ENCODE data around the gene MACROD2. TPM values are rescaled to one million over a fixed set of nuclear protein-coding genes. Genes with fewer than 3 reads are reported as not detected.

MACROD2 gene
- total RNA-seq, 5 donors from 2014 or later (not counting 1 experiment from before 2014, with no cell fraction given): 0.23 to 1.3 (median 0.51) TPM; not detected in 2

DNA sequence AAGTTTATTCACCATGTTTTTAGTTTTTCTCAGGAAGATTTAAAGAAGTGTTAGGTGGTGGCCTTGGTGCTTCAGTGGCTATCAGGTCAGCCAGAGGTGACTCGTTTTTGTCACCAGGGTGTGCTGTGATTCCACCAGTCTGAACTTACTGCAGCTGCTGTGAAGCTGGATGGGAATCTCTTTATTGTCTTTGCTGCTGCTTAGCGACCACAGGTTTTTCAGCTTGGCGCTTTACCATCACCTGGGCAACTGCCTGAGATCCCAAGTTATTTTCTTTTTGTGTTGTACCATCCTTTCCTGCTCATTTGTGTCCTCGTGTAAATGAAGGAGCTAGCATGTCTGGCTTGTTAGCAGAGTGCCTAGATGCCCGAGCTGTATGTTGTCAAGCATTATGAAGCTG is 146.9 kb downstream of the MACROD2 start:
- CTCF ChIA-PET: no interaction called here
- POLR2A ChIA-PET: no interaction called here
- DNase-seq (no peak), ATAC-seq (replicated peaks in 1 of 4) (no peak)
- H3K27ac Mint-ChIP-seq: no peak overlapping the region
- no peaks in the 10 kb centered on the region for H3K36me3 Mint-ChIP-seq
- H3K27me3 Mint-ChIP-seq: no peaks in the 10 kb centered on the region
- H3K27me3 ChIP-seq (replicated peaks in 1 of 2; ENCODE audit: control insufficient read depth in 2 of 2, extremely low read depth in 1 of 2, insufficient read depth in 2 of 2, low read length in 1 of 2): no peaks in the 10 kb centered on the region
- no peak overlapping the region for H3K4me3 Mint-ChIP-seq
- H3K4me1 Mint-ChIP-seq: no peaks in the 10 kb centered on the region
- H3K27ac ChIP-seq (ENCODE audit: low read length): no peak overlapping the region
- WGBS (ENCODE audit: insufficient coverage): 0% methylated on average over 3 of the region's 5 CpGs
- no peaks in the 10 kb centered on the region for H3K4me1 ChIP-seq (ENCODE audit: control insufficient read depth in 1 of 2, extremely low read depth in 1 of 2, insufficient read depth in 2 of 2, low read length in 2 of 2)
- no peak overlapping the region for H3K4me3 ChIP-seq (ENCODE audit: control insufficient read depth in 1 of 2, extremely low read depth in 1 of 2, low read length in 1 of 2)
- no peaks in the 10 kb centered on the region for H3K36me3 ChIP-seq (ENCODE audit: control insufficient read depth in 2 of 2, extremely low read depth in 1 of 2, insufficient read depth in 1 of 2, low read length in 1 of 2)
- H3K9me3 ChIP-seq: no peaks in the 10 kb centered on the region
- H3K9me3 Mint-ChIP-seq: peaks cover 0 to 1% (median 0%) of the 10 kb centered on the region in 3 donors

DNA sequence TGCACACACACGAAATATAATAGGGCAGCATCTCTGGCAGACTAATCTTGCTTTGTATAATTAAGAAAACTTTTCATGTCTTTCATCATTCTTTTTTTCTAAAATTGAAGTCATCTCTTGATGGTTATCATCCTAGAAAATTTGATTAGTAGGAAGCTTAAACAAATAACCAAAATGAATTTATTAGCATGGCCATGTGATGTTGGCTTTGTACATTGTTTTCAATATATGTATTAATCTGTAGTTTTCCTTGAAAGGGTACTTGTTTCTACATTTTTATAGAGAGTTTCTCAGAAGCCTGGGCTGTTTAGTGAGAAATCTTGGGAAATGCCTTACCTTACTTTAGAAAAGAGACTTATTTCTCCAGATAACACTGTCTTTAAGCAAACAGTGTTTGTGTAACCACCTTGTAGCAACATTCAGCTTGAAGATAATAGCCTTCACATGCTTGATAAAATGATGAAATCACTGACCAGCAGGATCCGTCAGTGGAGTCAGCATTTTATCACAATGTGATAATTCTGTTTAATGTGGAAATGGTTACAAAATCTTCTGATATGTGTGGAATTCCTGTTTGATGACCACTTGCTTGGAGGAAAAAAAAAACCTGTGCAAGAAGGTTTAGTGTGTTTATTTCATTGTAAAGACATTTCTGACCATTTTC is 147.8 kb downstream of the MACROD2 start:
- DNase-seq: no peak
- Histone ChIP-seq H3K9me3 (no peaks in the 10 kb centered on the region), H3K4me3 (ENCODE audit: control insufficient read depth in 1 of 2, extremely low read depth in 1 of 2, low read length in 1 of 2) (no peak overlapping the region), H3K4me1 (ENCODE audit: control insufficient read depth in 1 of 2, extremely low read depth in 1 of 2, insufficient read depth in 2 of 2, low read length in 2 of 2) (no peaks in the 10 kb centered on the region), H3K36me3 (ENCODE audit: control insufficient read depth in 2 of 2, extremely low read depth in 1 of 2, insufficient read depth in 1 of 2, low read length in 1 of 2) (no peaks in the 10 kb centered on the region), H3K27me3 (replicated peaks in 1 of 2; ENCODE audit: control insufficient read depth in 2 of 2, extremely low read depth in 1 of 2, insufficient read depth in 2 of 2, low read length in 1 of 2) (no peaks in the 10 kb centered on the region), H3K27ac (ENCODE audit: low read length) (no peak overlapping the region)
- POLR2A ChIA-PET: no interaction called here
- no peak overlapping the region for H3K4me3 Mint-ChIP-seq
- H3K36me3 Mint-ChIP-seq: no peaks in the 10 kb centered on the region
- no peaks in the 10 kb centered on the region for H3K27me3 Mint-ChIP-seq
- H3K27ac Mint-ChIP-seq: no peak overlapping the region
- ATAC-seq (replicated peaks in 1 of 4): no peak
- peaks cover 0 to 1% (median 0%) of the 10 kb centered on the region in 3 donors for H3K9me3 Mint-ChIP-seq
- H3K4me1 Mint-ChIP-seq: no peaks in the 10 kb centered on the region
- WGBS (ENCODE audit: insufficient coverage): no CpG with 5 or more reads among the region's 2 CpGs
- CTCF ChIA-PET: no interaction called here

GRCh38 chr20:14148042-14148441 is 152.7 kb downstream of the MACROD2 start:
- ChIA-PET CTCF (no interaction called here), POLR2A (no interaction called here)
- ATAC-seq (replicated peaks in 1 of 4): no peak
- no peaks in the 10 kb centered on the region for H3K27me3 Mint-ChIP-seq
- Histone ChIP-seq H3K27ac (ENCODE audit: low read length) (no peak overlapping the region), H3K27me3 (replicated peaks in 1 of 2; ENCODE audit: control insufficient read depth in 2 of 2, extremely low read depth in 1 of 2, insufficient read depth in 2 of 2, low read length in 1 of 2) (no peaks in the 10 kb centered on the region), H3K4me3 (ENCODE audit: control insufficient read depth in 1 of 2, extremely low read depth in 1 of 2, low read length in 1 of 2) (no peak overlapping the region), H3K4me1 (ENCODE audit: control insufficient read depth in 1 of 2, extremely low read depth in 1 of 2, insufficient read depth in 2 of 2, low read length in 2 of 2) (no peaks in the 10 kb centered on the region), H3K36me3 (ENCODE audit: control insufficient read depth in 2 of 2, extremely low read depth in 1 of 2, insufficient read depth in 1 of 2, low read length in 1 of 2) (no peaks in the 10 kb centered on the region), H3K9me3 (no peaks in the 10 kb centered on the region)
- H3K4me3 Mint-ChIP-seq: no peak overlapping the region
- no peak overlapping the region for H3K27ac Mint-ChIP-seq
- no peak for DNase-seq
- no peaks in the 10 kb centered on the region for H3K4me1 Mint-ChIP-seq
- H3K36me3 Mint-ChIP-seq: no peaks in the 10 kb centered on the region
- peaks cover 0 to 8% (median 3%) of the 10 kb centered on the region in 3 donors for H3K9me3 Mint-ChIP-seq
- WGBS (ENCODE audit: insufficient coverage): 83% methylated on average over 1 of the region's 1 CpG

GRCh38 chr20:14155361-14155760 is 160.0 kb downstream of the MACROD2 start:
- Histone ChIP-seq H3K4me1 (ENCODE audit: control insufficient read depth in 1 of 2, extremely low read depth in 1 of 2, insufficient read depth in 2 of 2, low read length in 2 of 2) (no peaks in the 10 kb centered on the region), H3K27ac (ENCODE audit: low read length) (no peak overlapping the region), H3K9me3 (no peaks in the 10 kb centered on the region), H3K27me3 (replicated peaks in 1 of 2; ENCODE audit: control insufficient read depth in 2 of 2, extremely low read depth in 1 of 2, insufficient read depth in 2 of 2, low read length in 1 of 2) (no peaks in the 10 kb centered on the region), H3K36me3 (ENCODE audit: control insufficient read depth in 2 of 2, extremely low read depth in 1 of 2, insufficient read depth in 1 of 2, low read length in 1 of 2) (no peaks in the 10 kb centered on the region), H3K4me3 (ENCODE audit: control insufficient read depth in 1 of 2, extremely low read depth in 1 of 2, low read length in 1 of 2) (no peak overlapping the region)
- ChIA-PET POLR2A (no interaction called here), CTCF (no interaction called here)
- no peaks in the 10 kb centered on the region for H3K27me3 Mint-ChIP-seq
- H3K27ac Mint-ChIP-seq: no peak overlapping the region
- DNase-seq: no peak
- no peak for ATAC-seq (replicated peaks in 1 of 4)
- no CpG with 5 or more reads among the region's 2 CpGs for WGBS (ENCODE audit: insufficient coverage)
- H3K4me3 Mint-ChIP-seq: no peak overlapping the region
- H3K9me3 Mint-ChIP-seq: peaks cover 6 to 23% (median 13%) of the 10 kb centered on the region in 3 donors
- H3K4me1 Mint-ChIP-seq: no peaks in the 10 kb centered on the region
- no peaks in the 10 kb centered on the region for H3K36me3 Mint-ChIP-seq

DNA sequence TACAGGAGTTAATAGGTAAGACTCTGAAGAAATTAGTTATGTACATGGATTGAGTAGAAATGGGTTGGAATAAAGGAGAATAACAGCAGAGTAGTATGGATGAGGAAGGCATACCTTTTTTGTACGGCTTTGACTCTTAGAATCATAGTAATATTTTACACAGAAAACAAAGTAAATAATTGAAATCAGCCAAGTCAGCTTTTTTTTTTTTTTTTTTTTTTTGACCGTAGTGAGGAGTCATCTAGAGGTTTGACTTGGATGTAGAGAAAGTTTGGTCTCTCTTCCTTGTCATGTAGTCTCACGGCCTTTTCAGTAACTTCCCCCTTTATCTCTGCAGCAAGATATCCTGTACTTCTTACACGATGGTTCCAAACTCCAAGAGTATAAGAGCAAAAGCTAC is 183.2 kb downstream of the MACROD2 start:
- Mint-ChIP-seq H3K9me3 (peaks cover 20 to 35% (median 22%) of the 10 kb centered on the region in 3 donors), H3K27ac (no peak overlapping the region), H3K4me3 (no peak overlapping the region), H3K36me3 (no peaks in the 10 kb centered on the region), H3K27me3 (no peaks in the 10 kb centered on the region), H3K4me1 (no peaks in the 10 kb centered on the region)
- Histone ChIP-seq H3K4me3 (ENCODE audit: control insufficient read depth in 1 of 2, extremely low read depth in 1 of 2, low read length in 1 of 2) (no peak overlapping the region), H3K36me3 (ENCODE audit: control insufficient read depth in 2 of 2, extremely low read depth in 1 of 2, insufficient read depth in 1 of 2, low read length in 1 of 2) (no peaks in the 10 kb centered on the region), H3K9me3 (no peaks in the 10 kb centered on the region), H3K27ac (ENCODE audit: low read length) (no peak overlapping the region), H3K4me1 (ENCODE audit: control insufficient read depth in 1 of 2, extremely low read depth in 1 of 2, insufficient read depth in 2 of 2, low read length in 2 of 2) (no peaks in the 10 kb centered on the region), H3K27me3 (replicated peaks in 1 of 2; ENCODE audit: control insufficient read depth in 2 of 2, extremely low read depth in 1 of 2, insufficient read depth in 2 of 2, low read length in 1 of 2) (no peaks in the 10 kb centered on the region)
- ATAC-seq (replicated peaks in 1 of 4) (no peak), DNase-seq (no peak)
- ChIA-PET POLR2A (no interaction called here), CTCF (no interaction called here)
- no CpG with 5 or more reads among the region's 4 CpGs for WGBS (ENCODE audit: insufficient coverage)

DNA sequence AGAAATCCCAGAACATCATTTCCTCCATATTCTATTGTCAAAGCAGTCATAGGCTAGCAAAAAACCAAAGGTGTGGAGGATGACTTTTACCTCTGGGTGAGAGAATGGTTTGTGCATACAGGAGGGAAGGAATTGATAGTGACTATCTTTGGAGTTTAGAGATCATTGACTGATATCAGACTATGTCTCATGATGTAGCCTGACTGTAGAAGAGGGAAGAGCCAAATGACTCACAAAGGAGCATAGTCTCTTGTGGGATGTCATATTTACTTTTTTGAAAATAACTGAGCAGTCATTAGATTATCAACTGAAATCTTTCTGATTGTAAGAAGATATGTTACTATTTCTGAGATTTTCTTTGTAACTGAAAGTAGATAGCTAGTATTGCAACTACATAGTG is 183.6 kb downstream of the MACROD2 start:
- ChIA-PET POLR2A (no interaction called here), CTCF (no interaction called here)
- no peak for ATAC-seq (replicated peaks in 1 of 4)
- H3K27me3 Mint-ChIP-seq: no peaks in the 10 kb centered on the region
- peaks cover 18 to 35% (median 20%) of the 10 kb centered on the region in 3 donors for H3K9me3 Mint-ChIP-seq
- H3K27me3 ChIP-seq (replicated peaks in 1 of 2; ENCODE audit: control insufficient read depth in 2 of 2, extremely low read depth in 1 of 2, insufficient read depth in 2 of 2, low read length in 1 of 2): no peaks in the 10 kb centered on the region
- H3K4me3 ChIP-seq (ENCODE audit: control insufficient read depth in 1 of 2, extremely low read depth in 1 of 2, low read length in 1 of 2): no peak overlapping the region
- H3K4me1 Mint-ChIP-seq: no peaks in the 10 kb centered on the region
- H3K27ac ChIP-seq (ENCODE audit: low read length): no peak overlapping the region
- no peaks in the 10 kb centered on the region for H3K36me3 ChIP-seq (ENCODE audit: control insufficient read depth in 2 of 2, extremely low read depth in 1 of 2, insufficient read depth in 1 of 2, low read length in 1 of 2)
- H3K4me1 ChIP-seq (ENCODE audit: control insufficient read depth in 1 of 2, extremely low read depth in 1 of 2, insufficient read depth in 2 of 2, low read length in 2 of 2): no peaks in the 10 kb centered on the region
- H3K9me3 ChIP-seq: no peaks in the 10 kb centered on the region
- H3K27ac Mint-ChIP-seq: no peak overlapping the region
- no peak for DNase-seq
- no peaks in the 10 kb centered on the region for H3K36me3 Mint-ChIP-seq
- H3K4me3 Mint-ChIP-seq: no peak overlapping the region

All from T-cell (primary cell).